H1 (cell line): ENCODE measurements around the gene ZBTB20.

ENCODE experiments used
- ATF2 ChIP-seq: IDR thresholded peaks from 2 replicates; pipeline ENCODE4 v1.6.1; 2012; ENCODE audit warnings: low read length, inconsistent platforms
- EP300 ChIP-seq, 2 experiments: IDR thresholded peaks; 1 replicate in 1 of 2; 2 replicates in 1 of 2; pipeline ENCODE4 v1.6.1; 2011 to 2012; ENCODE audit warnings: low read depth in 2 of 2, low read length in 2 of 2, mild to moderate bottlenecking in 2 of 2, borderline replicate concordance in 1 of 2, inconsistent platforms in 1 of 2, moderate library complexity in 1 of 2
- POLR2AphosphoS5 ChIP-seq: IDR thresholded peaks from 2 replicates; pipeline ENCODE4 v1.6.1; 2011; ENCODE audit warnings: low read depth, low read length
- TF ChIP-seq, protein P1 (sequence below): IDR thresholded peaks from 2 replicates; pipeline ENCODE4 v1.6.1; 2012; ENCODE audit warnings: inconsistent platforms

DNA sequence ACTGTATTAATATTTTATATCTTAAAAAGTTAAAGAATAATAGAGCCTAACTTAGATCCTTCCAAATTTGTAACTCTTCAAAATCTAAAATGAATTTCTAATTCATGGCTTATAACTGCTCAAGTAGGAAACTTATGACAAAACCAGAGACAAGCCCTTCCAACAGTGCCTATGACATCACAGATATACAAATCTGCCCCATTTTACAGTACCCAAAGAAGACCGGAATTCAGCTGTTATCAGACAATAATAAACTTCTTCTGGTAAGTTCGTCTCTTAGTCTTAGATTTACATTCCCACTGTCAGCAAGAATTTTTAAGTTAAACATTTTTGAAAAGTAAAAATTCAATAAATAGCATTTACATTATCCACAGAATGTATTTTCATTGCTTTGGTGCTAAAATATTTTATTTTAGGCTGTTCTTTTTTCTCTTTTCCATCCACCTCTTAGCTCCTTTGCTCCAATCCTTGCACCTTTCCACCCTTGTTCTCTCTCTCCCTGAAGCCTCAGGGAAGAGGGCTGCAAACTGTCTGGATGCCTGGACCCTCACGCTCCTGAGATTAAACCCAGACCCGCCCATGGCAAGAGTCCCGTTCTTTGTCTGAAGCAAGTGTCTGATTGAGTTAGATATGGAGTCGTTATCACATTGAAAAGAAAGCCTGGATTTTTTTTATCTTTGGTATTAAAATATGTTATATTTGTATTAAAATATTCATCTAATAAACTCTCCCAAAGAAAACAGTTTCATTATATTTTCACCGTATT, 312.7 kb downstream of the ZBTB20 start:
- TF ChIP-seq ATF2, result no peak
- TF ChIP-seq EP300 (IDR thresholded peaks at IDR 0.05; ENCODE audit: borderline replicate concordance in 1 of 2, low read depth in 2 of 2, low read length in 2 of 2), result no peak
- TF ChIP-seq POLR2AphosphoS5, result no peak
- TF ChIP-seq, protein P1, sequence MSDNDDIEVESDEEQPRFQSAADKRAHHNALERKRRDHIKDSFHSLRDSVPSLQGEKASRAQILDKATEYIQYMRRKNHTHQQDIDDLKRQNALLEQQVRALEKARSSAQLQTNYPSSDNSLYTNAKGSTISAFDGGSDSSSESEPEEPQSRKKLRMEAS, result no peak
